Mammary epithelial cell (primary cell): ENCODE measurements around the gene CTDSP2.
"Not testable (repeated sequence)": the region's sequence is repeated elsewhere in the genome, so short reads cannot be mapped to it uniquely, and the experiment has no call there.

ENCODE experiments used
- CTCF ChIP-seq, 2 donors: IDR thresholded peaks in 1 of 2; conservative IDR thresholded peaks in 1 of 2; 2 replicates each; pipeline ENCODE4 v1.5.1; 2011 to 2012; ENCODE audit warnings: inconsistent platforms in 2 of 2, low read length in 2 of 2, mild to moderate bottlenecking in 2 of 2, control low read depth in 1 of 2, low read depth in 1 of 2; ENCODE audit not compliant: insufficient read depth in 1 of 2; ENCODE audit errors: extremely low read depth in 1 of 2
- EZH2 ChIP-seq: IDR thresholded peaks from 2 replicates; pipeline ENCODE4 v1.6.1; 2012; ENCODE audit warnings: low read length, inconsistent platforms, borderline replicate concordance

- TF ChIP-seq CTCF (conservative IDR thresholded peaks at IDR 0.05 in 1 of 2, IDR thresholded peaks at IDR 0.05 in 1 of 2; ENCODE audit: extremely low read depth in 1 of 2, insufficient read depth in 1 of 2, low read depth in 1 of 2, low read length in 2 of 2); EZH2: not testable (repeated sequence)
These were observed 2.9 kb upstream of the CTDSP2 start for GRCh38 chr12:57849447-57849846.
